ENCODE measurements around the gene KLHL25. TPM values are rescaled to one million over a fixed set of nuclear protein-coding genes. Genes with fewer than 3 reads are reported as not detected.

Gene KLHL25
- total and polyA plus RNA-seq, 2 experiments from 2014 or later = 3.7 to 10.0 TPM

DNA sequence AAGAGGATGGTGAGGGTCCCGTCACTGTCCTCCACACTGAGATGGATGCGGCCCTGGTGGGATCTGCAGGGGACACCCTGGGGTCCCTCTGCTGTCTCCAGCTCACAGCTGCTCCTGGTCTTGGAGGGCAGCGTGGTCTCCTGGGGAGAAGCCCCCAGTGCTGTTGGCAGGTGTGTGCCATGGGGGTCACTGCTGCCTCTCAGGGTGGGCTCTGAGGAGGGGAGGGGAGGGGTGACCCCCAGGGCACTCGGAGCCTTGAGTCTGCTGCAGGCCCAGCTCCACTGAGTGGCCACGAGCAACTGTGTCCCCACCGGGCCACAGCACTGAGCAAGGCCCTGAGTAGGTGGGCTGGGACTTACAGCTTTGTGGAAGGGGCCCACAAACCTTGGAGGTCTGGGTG lies 34.7 kb downstream of the KLHL25 start:
- H3K4me3 ChIP-seq = no peak overlapping the region
- H3K4me2 ChIP-seq = no peak overlapping the region
- H2AFZ ChIP-seq = no peak overlapping the region
- DNase-seq (ENCODE audit: low spot score) = no peak
- H3K36me3 ChIP-seq (replicated peaks; ENCODE audit: insufficient read depth, low read depth) = no peaks in the 10 kb centered on the region
- no peaks in the 10 kb centered on the region for H3K4me1 ChIP-seq (ENCODE audit: insufficient read depth)
- H3K27me3 ChIP-seq = no peaks in the 10 kb centered on the region
- no peak overlapping the region for H3K27ac ChIP-seq
- 95% methylated on average over 6 of the region's 6 CpGs for WGBS (ENCODE audit: low lambda C conversion rate, missing lambda C conversion rate)
- TF ChIP-seq EZH2phosphoT487 (IDR thresholded peaks at IDR 0.05; ENCODE audit: low read depth, severe bottlenecking, unreplicated experiment) = no peak
- TF ChIP-seq, protein P1, sequence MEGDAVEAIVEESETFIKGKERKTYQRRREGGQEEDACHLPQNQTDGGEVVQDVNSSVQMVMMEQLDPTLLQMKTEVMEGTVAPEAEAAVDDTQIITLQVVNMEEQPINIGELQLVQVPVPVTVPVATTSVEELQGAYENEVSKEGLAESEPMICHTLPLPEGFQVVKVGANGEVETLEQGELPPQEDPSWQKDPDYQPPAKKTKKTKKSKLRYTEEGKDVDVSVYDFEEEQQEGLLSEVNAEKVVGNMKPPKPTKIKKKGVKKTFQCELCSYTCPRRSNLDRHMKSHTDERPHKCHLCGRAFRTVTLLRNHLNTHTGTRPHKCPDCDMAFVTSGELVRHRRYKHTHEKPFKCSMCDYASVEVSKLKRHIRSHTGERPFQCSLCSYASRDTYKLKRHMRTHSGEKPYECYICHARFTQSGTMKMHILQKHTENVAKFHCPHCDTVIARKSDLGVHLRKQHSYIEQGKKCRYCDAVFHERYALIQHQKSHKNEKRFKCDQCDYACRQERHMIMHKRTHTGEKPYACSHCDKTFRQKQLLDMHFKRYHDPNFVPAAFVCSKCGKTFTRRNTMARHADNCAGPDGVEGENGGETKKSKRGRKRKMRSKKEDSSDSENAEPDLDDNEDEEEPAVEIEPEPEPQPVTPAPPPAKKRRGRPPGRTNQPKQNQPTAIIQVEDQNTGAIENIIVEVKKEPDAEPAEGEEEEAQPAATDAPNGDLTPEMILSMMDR (IDR thresholded peaks at IDR 0.05; ENCODE audit: poor library complexity) = no peak
- no peak for TF ChIP-seq EZH2 (IDR thresholded peaks at IDR 0.05; ENCODE audit: borderline replicate concordance)
- H4K20me1 ChIP-seq (ENCODE audit: insufficient read depth, poor library complexity, severe bottlenecking) = no peaks in the 10 kb centered on the region
- H3K9me2 ChIP-seq (replicated peaks; ENCODE audit: insufficient read depth) = no peaks in the 10 kb centered on the region
- peaks cover 3% of the 10 kb centered on the region for H3K79me2 ChIP-seq
- no peaks in the 10 kb centered on the region for H3K9me3 ChIP-seq (ENCODE audit: low read depth)

- Histone ChIP-seq H3K79me2 (no peaks in the 10 kb centered on the region), H3K27me3 (no peaks in the 10 kb centered on the region), H3K9me3 (ENCODE audit: low read depth) (no peaks in the 10 kb centered on the region), H3K4me1 (ENCODE audit: insufficient read depth) (no peaks in the 10 kb centered on the region), H3K27ac (no peak overlapping the region), H3K36me3 (replicated peaks; ENCODE audit: insufficient read depth, low read depth) (no peaks in the 10 kb centered on the region), H2AFZ (no peak overlapping the region), H3K4me3 (no peak overlapping the region), H3K4me2 (no peak overlapping the region), H3K9me2 (replicated peaks; ENCODE audit: insufficient read depth) (no peaks in the 10 kb centered on the region), H4K20me1 (ENCODE audit: insufficient read depth, poor library complexity, severe bottlenecking) (no peaks in the 10 kb centered on the region)
- WGBS (ENCODE audit: low lambda C conversion rate, missing lambda C conversion rate) = 90% methylated on average over 13 of the region's 13 CpGs
- no peak for DNase-seq (ENCODE audit: low spot score)
- TF ChIP-seq, protein P1 (IDR thresholded peaks at IDR 0.05; ENCODE audit: poor library complexity) = no peak
- TF ChIP-seq EZH2 (IDR thresholded peaks at IDR 0.05; ENCODE audit: borderline replicate concordance) (no peak), EZH2phosphoT487 (IDR thresholded peaks at IDR 0.05; ENCODE audit: low read depth, severe bottlenecking, unreplicated experiment) (no peak)
Observed at GRCh38 chr15:85759376-85759775, 35.3 kb downstream of the KLHL25 start.

DNA sequence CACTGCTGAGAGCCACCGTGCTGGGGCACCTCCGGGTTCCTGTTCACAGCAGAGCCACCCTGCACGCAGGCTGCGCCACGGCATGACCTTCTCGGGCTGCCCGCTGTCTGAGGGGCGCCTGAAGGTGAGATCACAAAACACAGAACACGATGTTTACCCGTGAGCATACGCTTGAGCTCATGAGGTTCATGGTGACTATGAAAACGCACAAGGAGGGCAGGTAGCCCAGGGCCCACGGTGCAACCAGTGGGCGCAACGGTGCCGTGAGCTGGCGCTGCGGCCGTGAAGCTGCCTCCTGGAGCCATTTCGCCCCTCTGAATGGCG lies 36.1 kb downstream of the KLHL25 start:
- no peaks in the 10 kb centered on the region for H3K9me2 ChIP-seq (replicated peaks; ENCODE audit: insufficient read depth)
- no peak overlapping the region for H3K27ac ChIP-seq
- H2AFZ ChIP-seq = no peak overlapping the region
- H3K4me3 ChIP-seq = no peak overlapping the region
- H3K79me2 ChIP-seq = no peaks in the 10 kb centered on the region
- no peak for DNase-seq (ENCODE audit: low spot score)
- no peaks in the 10 kb centered on the region for H3K27me3 ChIP-seq
- 97% methylated on average over 21 of the region's 21 CpGs for WGBS (ENCODE audit: low lambda C conversion rate, missing lambda C conversion rate)
- TF ChIP-seq, protein P1 (IDR thresholded peaks at IDR 0.05; ENCODE audit: poor library complexity) = no peak
- TF ChIP-seq EZH2 (IDR thresholded peaks at IDR 0.05; ENCODE audit: borderline replicate concordance) (no peak), EZH2phosphoT487 (IDR thresholded peaks at IDR 0.05; ENCODE audit: low read depth, severe bottlenecking, unreplicated experiment) (no peak)
- H3K4me1 ChIP-seq (ENCODE audit: insufficient read depth) = no peaks in the 10 kb centered on the region
- no peak overlapping the region for H3K4me2 ChIP-seq
- H3K36me3 ChIP-seq (replicated peaks; ENCODE audit: insufficient read depth, low read depth) = no peaks in the 10 kb centered on the region
- H3K9me3 ChIP-seq (ENCODE audit: low read depth) = no peaks in the 10 kb centered on the region
- H4K20me1 ChIP-seq (ENCODE audit: insufficient read depth, poor library complexity, severe bottlenecking) = no peaks in the 10 kb centered on the region

Measured in hepatocyte (in vitro differentiated cells).